Lower leg skin (tissue), 4 donors: Measurements from ENCODE around the gene NKAIN4. TPM values are rescaled to one million over a fixed set of nuclear protein-coding genes. Genes with fewer than 3 reads are reported as not detected.
A peak's percentile ranks its signal among the peaks of the same experiment; 100 is the strongest.

Source experiments
- DNase-seq, 2 donors: peaks; one replicate each; pipeline ENCODE4 v3.0.0-alpha.2; 2019; ENCODE audit warnings: low spot score in 2 of 2
- H3K4me3 ChIP-seq: fragments of 200-600 bp; sonication (generic); 2 replicates; pipeline ENCODE4 v1.5.1; 2017; ENCODE audit warnings: mild to moderate bottlenecking, low read depth; ENCODE audit not compliant: poor library complexity, severe bottlenecking
- CTCF ChIP-seq, 3 donors: fragments of 450-650 bp; IDR thresholded peaks; one replicate each; pipeline ENCODE4 v1.5.1; 2016; ENCODE audit warnings: antibody characterized with exemption in 3 of 3, mild to moderate bottlenecking in 3 of 3, moderate library complexity in 2 of 3
- POLR2A ChIP-seq, 2 donors: fragments of 450-650 bp; IDR thresholded peaks; one replicate each; pipeline ENCODE4 v1.6.1; 2016 to 2017; ENCODE audit warnings: antibody characterized with exemption in 2 of 2, mild to moderate bottlenecking in 1 of 2, moderate library complexity in 1 of 2
- WGBS, 2 donors: methylation state at CpG; one replicate each; pipeline ENCODE4 v1.1.5; 2018; 5-methylcytosine and 5-hydroxymethylcytosine counted together
- intact Hi-C: fragments of 100-400 bp; cut with DNase I; formaldehyde crosslinking; loops from one replicate; pipeline ENCODE4 v1.15.0; 2023; ENCODE audit warnings: low total_unique reads
- total RNA-seq, 4 donors: library from RNA; depleted of rRNA; stranded (reverse); fragments of >200 nt; gene quantifications; one replicate each; pipeline ENCODE4 v1.1.0, GENCODE V29; 2016

NKAIN4 gene
- total RNA-seq, 4 donors from 2014 or later, result 0.23 to 1.1 TPM; not detected in 2

GRCh38 chr20:63217706-63218105 is 36.6 kb downstream of the NKAIN4 start:
- intact Hi-C loops, result no loop called here
- TF ChIP-seq CTCF (IDR thresholded peaks at IDR 0.05) (no peak), POLR2A (IDR thresholded peaks at IDR 0.05) (no peak)
- 73 to 74% methylated on average over 7 of the region's 7 CpGs for WGBS, 2 donors
- DNase-seq, result no peak
- no peak overlapping the region for H3K4me3 ChIP-seq

- TF ChIP-seq CTCF (IDR thresholded peaks at IDR 0.05) (no peak), POLR2A (IDR thresholded peaks at IDR 0.05) (no peak)
- no peak overlapping the region for H3K4me3 ChIP-seq
- intact Hi-C loops, result no loop called here
- WGBS, 2 donors, result 80% methylated on average over 12 to 13 of the region's 13 CpGs
- DNase-seq, result no peak
Measured at GRCh38 chr20:63216849-63217471, 37.3 kb downstream of the NKAIN4 start.

GRCh38 chr20:63216041-63216848 is 38.0 kb downstream of the NKAIN4 start, which contains the start of gene YTHDF1:
Gene YTHDF1 (minus strand): TSS chr20:63216131. CDS start chr20:63215892, 239 bp downstream.
- 0 to 21% methylated on average over 5 to 39 of the region's 96 CpGs for WGBS, 2 donors
- intact Hi-C loops, result no loop called here
- peak; percentile 94 to 99 for DNase-seq

GRCh38 chr20:63215101-63216040 is 38.9 kb downstream of the NKAIN4 start:
- intact Hi-C loops, result no loop called here
- H3K4me3 ChIP-seq, result peak overlapping the region; percentile 87
- WGBS, 2 donors, result 2 to 3% methylated on average over 48 to 81 of the region's 81 CpGs
- DNase-seq, result no peak
- TF ChIP-seq CTCF (IDR thresholded peaks at IDR 0.05) (no peak), POLR2A (IDR thresholded peaks at IDR 0.05) (no peak)

More at GRCh38 chr20:63216041-63216848, 38.0 kb downstream of the NKAIN4 start, which contains the start of gene YTHDF1:
- H3K4me3 ChIP-seq, result peak within 1 kb of the TSS; percentile 87
- TF ChIP-seq POLR2A (IDR thresholded peaks at IDR 0.05), result no peak
- TF ChIP-seq CTCF (IDR thresholded peaks at IDR 0.05), result peak in 1 of 3 donors; percentile 17

GRCh38 chr20:63214514-63214913 is 39.7 kb downstream of the NKAIN4 start:
- DNase-seq, result no peak
- H3K4me3 ChIP-seq, result no peak overlapping the region
- WGBS, 2 donors, result 72 to 80% methylated on average over 6 of the region's 6 CpGs
- TF ChIP-seq CTCF (IDR thresholded peaks at IDR 0.05) (no peak), POLR2A (IDR thresholded peaks at IDR 0.05) (no peak)
- intact Hi-C loops, result no loop called here
